PC-3 (cell line): ENCODE data around the gene CACNA1D.

Experiments used
- CTCF ChIP-seq: fragments of 300-600 bp; sonication (generic); conservative IDR thresholded peaks from 2 replicates; pipeline ENCODE4 v1.5.1; 2017; ENCODE audit warnings: antibody characterized with exemption, low read depth, mild to moderate bottlenecking, low read length
- EZH2phosphoT487 ChIP-seq: fragments of 300-600 bp; sonication (generic); IDR thresholded peaks from 2 replicates; pipeline ENCODE4 v1.6.1; 2018; ENCODE audit warnings: mild to moderate bottlenecking, antibody characterized with exemption, low read length, borderline replicate concordance

GRCh38 chr3:53604232-53604631 is 109.8 kb downstream of the CACNA1D start:
- no peak for TF ChIP-seq CTCF
- TF ChIP-seq EZH2phosphoT487: no peak
